Measurements from ENCODE around the gene GPR139.

Gene GPR139

DNA sequence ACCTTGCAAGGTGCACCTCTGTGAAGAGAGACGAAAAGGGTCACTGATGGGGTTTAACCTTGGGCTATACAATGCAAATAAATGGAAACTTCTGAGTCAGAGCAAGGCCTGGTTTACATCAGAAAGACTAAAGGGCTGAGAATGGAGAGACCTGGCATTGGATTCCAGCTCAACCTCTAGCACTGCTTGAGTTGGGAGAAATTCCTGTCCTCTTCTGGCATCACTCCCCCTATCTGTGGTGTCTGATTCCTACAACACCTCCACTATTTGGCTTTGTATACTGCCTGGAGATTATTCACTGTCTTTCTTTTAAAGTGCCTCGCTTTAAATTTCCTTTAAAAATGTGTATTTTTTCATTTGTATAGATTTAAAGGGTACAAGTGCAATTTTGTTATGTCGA is 68.8 kb downstream of the GPR139 start:
- TF ChIP-seq USF1 (IDR thresholded peaks at IDR 0.05) (no peak), CEBPB (IDR thresholded peaks at IDR 0.05) (no peak), RAD21 (IDR thresholded peaks at IDR 0.05; ENCODE audit: low read depth) (no peak), TAF1 (IDR thresholded peaks at IDR 0.05; ENCODE audit: low read depth) (no peak)

GRCh38 chr16:20002936-20003335 is 70.8 kb downstream of the GPR139 start:
- no peak for TF ChIP-seq USF1 (IDR thresholded peaks at IDR 0.05)
- TF ChIP-seq CEBPB (IDR thresholded peaks at IDR 0.05) = no peak
- TF ChIP-seq FOXM1 (IDR thresholded peaks at IDR 0.05; ENCODE audit: borderline replicate concordance, low read depth) = no peak
- TF ChIP-seq TCF12 (IDR thresholded peaks at IDR 0.05; ENCODE audit: low read depth) = no peak
- no peak for TF ChIP-seq MAX (IDR thresholded peaks at IDR 0.05)
- no peak for TF ChIP-seq TAF1 (IDR thresholded peaks at IDR 0.05; ENCODE audit: low read depth)
- no peak for TF ChIP-seq YY1 (IDR thresholded peaks at IDR 0.05; ENCODE audit: low read depth)

DNA sequence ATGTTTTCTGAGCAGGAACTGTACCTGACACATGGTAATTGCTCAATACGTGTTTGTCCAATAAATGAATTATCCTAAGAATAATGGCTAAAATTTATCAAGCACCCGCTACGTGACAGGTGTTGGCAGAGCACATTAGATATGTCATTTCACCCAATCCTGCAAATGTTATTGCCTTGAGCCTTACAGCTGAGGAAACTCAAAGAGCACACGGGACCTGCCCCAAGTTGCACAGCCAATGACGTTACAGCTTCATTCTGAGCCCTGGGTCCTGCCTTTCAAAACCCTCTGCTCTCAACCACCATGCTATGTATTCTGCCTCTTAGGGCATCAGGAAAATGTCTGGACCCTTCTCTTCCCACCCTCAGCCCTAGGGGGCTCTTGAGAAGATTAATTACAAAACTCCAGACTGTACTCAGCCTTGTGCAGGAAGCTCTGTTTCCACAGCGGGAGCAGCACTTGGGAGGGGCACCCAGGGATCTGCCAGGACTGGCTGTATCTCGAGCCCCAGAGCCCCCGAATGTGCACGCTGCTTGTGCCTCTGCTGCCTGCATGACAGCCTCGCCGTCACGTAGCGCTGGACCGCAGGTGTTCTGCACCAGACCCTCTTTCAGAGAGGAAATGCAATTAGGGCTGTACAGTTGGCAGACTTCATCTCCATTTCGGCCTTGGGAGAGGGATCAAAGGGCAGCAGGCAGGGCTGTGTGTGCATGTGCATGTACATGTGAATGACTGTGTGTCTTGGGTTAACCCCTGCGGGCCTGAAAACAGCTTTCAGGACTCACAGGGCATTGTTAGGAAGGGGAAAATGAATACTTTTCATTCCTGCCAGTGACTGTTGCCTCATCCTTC is 71.6 kb downstream of the GPR139 start:
- TF ChIP-seq ZBTB7A (IDR thresholded peaks at IDR 0.05; ENCODE audit: low read depth) = no peak
- TF ChIP-seq CEBPB (IDR thresholded peaks at IDR 0.05) = no peak
- TF ChIP-seq MAX (IDR thresholded peaks at IDR 0.05) = no peak
- no peak for TF ChIP-seq RAD21 (IDR thresholded peaks at IDR 0.05; ENCODE audit: low read depth)
- no peak for TF ChIP-seq CREB1 (IDR thresholded peaks at IDR 0.05; ENCODE audit: low read depth)
- TF ChIP-seq TCF12 (IDR thresholded peaks at IDR 0.05; ENCODE audit: low read depth) = no peak
- no peak for TF ChIP-seq USF1 (IDR thresholded peaks at IDR 0.05)

DNA sequence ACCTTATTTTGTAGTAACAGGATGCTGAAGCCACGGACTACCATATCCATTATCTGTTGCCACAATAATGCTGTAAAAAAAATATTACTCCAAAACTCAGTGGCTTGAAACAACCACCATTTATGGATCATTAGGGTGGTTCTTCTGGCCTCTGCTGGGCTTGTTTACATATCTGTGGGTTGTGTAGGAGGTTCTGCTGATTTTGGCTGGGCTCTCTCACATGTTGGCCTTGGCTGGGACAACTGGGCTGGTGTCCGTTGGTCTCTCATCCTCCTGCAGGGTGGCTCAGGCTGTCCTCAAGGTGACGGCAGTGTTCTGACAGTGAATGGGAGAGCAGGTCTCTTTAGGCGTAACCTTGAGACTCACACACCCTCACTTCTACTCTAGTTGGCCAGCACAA is 76.0 kb downstream of the GPR139 start:
- TF ChIP-seq TEAD4 (IDR thresholded peaks at IDR 0.05) = no peak
- TF ChIP-seq, protein P1, sequence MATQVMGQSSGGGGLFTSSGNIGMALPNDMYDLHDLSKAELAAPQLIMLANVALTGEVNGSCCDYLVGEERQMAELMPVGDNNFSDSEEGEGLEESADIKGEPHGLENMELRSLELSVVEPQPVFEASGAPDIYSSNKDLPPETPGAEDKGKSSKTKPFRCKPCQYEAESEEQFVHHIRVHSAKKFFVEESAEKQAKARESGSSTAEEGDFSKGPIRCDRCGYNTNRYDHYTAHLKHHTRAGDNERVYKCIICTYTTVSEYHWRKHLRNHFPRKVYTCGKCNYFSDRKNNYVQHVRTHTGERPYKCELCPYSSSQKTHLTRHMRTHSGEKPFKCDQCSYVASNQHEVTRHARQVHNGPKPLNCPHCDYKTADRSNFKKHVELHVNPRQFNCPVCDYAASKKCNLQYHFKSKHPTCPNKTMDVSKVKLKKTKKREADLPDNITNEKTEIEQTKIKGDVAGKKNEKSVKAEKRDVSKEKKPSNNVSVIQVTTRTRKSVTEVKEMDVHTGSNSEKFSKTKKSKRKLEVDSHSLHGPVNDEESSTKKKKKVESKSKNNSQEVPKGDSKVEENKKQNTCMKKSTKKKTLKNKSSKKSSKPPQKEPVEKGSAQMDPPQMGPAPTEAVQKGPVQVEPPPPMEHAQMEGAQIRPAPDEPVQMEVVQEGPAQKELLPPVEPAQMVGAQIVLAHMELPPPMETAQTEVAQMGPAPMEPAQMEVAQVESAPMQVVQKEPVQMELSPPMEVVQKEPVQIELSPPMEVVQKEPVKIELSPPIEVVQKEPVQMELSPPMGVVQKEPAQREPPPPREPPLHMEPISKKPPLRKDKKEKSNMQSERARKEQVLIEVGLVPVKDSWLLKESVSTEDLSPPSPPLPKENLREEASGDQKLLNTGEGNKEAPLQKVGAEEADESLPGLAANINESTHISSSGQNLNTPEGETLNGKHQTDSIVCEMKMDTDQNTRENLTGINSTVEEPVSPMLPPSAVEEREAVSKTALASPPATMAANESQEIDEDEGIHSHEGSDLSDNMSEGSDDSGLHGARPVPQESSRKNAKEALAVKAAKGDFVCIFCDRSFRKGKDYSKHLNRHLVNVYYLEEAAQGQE (IDR thresholded peaks at IDR 0.05; ENCODE audit: low read depth) = no peak
- no peak for TF ChIP-seq MAX (IDR thresholded peaks at IDR 0.05)
- no peak for TF ChIP-seq EGR1 (IDR thresholded peaks at IDR 0.05)
- no peak for TF ChIP-seq ZBTB7A (IDR thresholded peaks at IDR 0.05; ENCODE audit: low read depth)
- TF ChIP-seq NFIC (IDR thresholded peaks at IDR 0.05) = no peak

- TF ChIP-seq EP300 (IDR thresholded peaks at IDR 0.05; ENCODE audit: borderline replicate concordance) (no peak), CREB1 (IDR thresholded peaks at IDR 0.05; ENCODE audit: low read depth) (no peak), MAX (IDR thresholded peaks at IDR 0.05) (no peak), FOXM1 (IDR thresholded peaks at IDR 0.05; ENCODE audit: borderline replicate concordance, low read depth) (no peak), NFIC (IDR thresholded peaks at IDR 0.05) (no peak), TEAD4 (IDR thresholded peaks at IDR 0.05) (no peak), YY1 (IDR thresholded peaks at IDR 0.05; ENCODE audit: low read depth) (no peak), USF1 (IDR thresholded peaks at IDR 0.05) (no peak), CEBPB (IDR thresholded peaks at IDR 0.05) (no peak), TAF1 (IDR thresholded peaks at IDR 0.05; ENCODE audit: low read depth) (no peak), RAD21 (IDR thresholded peaks at IDR 0.05; ENCODE audit: low read depth) (no peak), ZBTB7A (IDR thresholded peaks at IDR 0.05; ENCODE audit: low read depth) (no peak), EGR1 (IDR thresholded peaks at IDR 0.05) (no peak), TCF12 (IDR thresholded peaks at IDR 0.05; ENCODE audit: low read depth) (no peak)
- TF ChIP-seq, protein P1 (IDR thresholded peaks at IDR 0.05; ENCODE audit: low read depth) = no peak
Observed at GRCh38 chr16:19997264-19997663, 76.4 kb downstream of the GPR139 start.

All from Ishikawa (cell line).